NCI-H524 treated with DMSO at 0.1 percent for 48 hours (cell line): ENCODE results near the gene RPL37A.

Source experiments
- DNase-seq: peaks from one replicate; lab custom pipeline; 2025; lab: John Stamatoyannopoulos, UW

Gene RPL37A

GRCh38 chr2:216548901-216549331, 50.3 kb downstream of the RPL37A start:
- no peak for DNase-seq

- no peak for DNase-seq
Measured at GRCh38 chr2:216549926-216550690, 51.5 kb downstream of the RPL37A start.

- no peak for DNase-seq
Measured at GRCh38 chr2:216551234-216552068, 52.8 kb downstream of the RPL37A start.

- no peak for DNase-seq
Measured at GRCh38 chr2:216553093-216553478, 54.4 kb downstream of the RPL37A start.
